IPS DF 6.9 (cell line): ENCODE data around the gene MYO3B.

ENCODE experiments used
- DNase-seq: peaks from one replicate; pipeline ENCODE4 v3.0.0-alpha.2; 2013; ENCODE audit warnings: low read depth, low spot score
- H3K27ac ChIP-seq: one replicate; pipeline ENCODE4 v1.5.1; 2013; ENCODE audit warnings: low read length, control low read depth
- H3K27me3 ChIP-seq: 2 replicates; pipeline ENCODE4 v1.6.1; 2013; ENCODE audit warnings: mild to moderate bottlenecking, low read length; ENCODE audit not compliant: control insufficient read depth, insufficient read depth
- H3K36me3 ChIP-seq: 2 replicates; pipeline ENCODE4 v1.6.1; 2013; ENCODE audit warnings: low read length; ENCODE audit not compliant: control insufficient read depth, insufficient read depth
- H3K4me1 ChIP-seq: 2 replicates; pipeline ENCODE4 v1.6.1; 2013; ENCODE audit warnings: low read length; ENCODE audit not compliant: control insufficient read depth, insufficient read depth
- H3K4me3 ChIP-seq: 2 replicates; pipeline ENCODE4 v1.5.1; 2013; ENCODE audit warnings: mild to moderate bottlenecking, low read length
- H3K9me3 ChIP-seq: 2 replicates; pipeline ENCODE4 v1.6.1; 2013; ENCODE audit warnings: low read length, inconsistent platforms; ENCODE audit not compliant: control insufficient read depth, insufficient read depth
- WGBS: extraction: QIAGEN DNeasy Blood & Tissue Kit; methylation state at CpG from one replicate; pipeline ENCODE4 v1.1.7; 2013; ENCODE audit warnings: mixed read lengths, missing lambda C conversion rate; ENCODE audit not compliant: insufficient read length, insufficient coverage; 5-methylcytosine and 5-hydroxymethylcytosine counted together

The MYO3B gene

DNA sequence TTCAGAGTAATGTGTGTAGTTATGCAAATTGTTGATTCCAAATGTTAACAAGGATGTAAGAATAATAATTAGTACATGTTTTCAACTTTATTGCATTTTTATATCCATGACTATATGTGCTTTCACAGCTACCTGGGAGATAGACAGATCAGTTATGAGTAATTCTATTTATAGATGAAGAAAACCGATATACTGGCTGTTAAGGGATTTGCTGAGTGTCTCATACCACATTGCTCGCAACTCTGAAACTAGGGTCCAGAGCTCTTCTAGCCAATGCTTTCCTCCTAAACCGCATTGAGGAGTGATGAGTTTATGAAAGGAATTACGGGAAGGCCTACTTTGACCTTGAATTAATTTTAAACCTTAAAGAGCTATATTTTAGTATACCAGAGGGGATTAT, 202.3 kb downstream of the MYO3B start:
- H3K4me3 ChIP-seq: no peak overlapping the region
- no CpG with 5 or more reads among the region's 4 CpGs for WGBS
- H3K27ac ChIP-seq: no peak overlapping the region
- H3K36me3 ChIP-seq: no peaks in the 10 kb centered on the region
- no peaks in the 10 kb centered on the region for H3K4me1 ChIP-seq
- H3K9me3 ChIP-seq: no peaks in the 10 kb centered on the region
- DNase-seq: no peak
- H3K27me3 ChIP-seq: no peaks in the 10 kb centered on the region; the same call in 1 of the 2 replicates

DNA sequence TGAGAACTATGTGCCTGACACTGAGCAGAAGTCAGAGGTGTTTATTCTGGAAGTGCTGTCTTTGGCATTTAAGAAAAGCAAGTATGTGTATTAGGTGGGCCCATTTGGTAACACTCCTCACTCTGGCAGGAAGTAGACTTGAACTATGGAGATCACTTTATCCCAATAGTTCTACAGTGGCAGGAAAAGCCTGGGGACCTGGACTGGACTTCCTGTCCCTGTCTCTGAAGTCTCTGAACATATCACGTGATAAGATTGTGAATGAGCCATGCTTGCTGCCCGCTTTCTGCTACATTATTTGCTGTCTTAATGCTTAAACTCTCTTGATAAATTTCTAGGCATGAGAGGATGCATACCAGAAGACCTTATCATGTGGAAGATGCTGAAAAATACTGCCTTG, 203.7 kb downstream of the MYO3B start:
- Histone ChIP-seq H3K27me3 (no peaks in the 10 kb centered on the region; the same call in 1 of the 2 replicates), H3K9me3 (no peaks in the 10 kb centered on the region), H3K4me1 (no peaks in the 10 kb centered on the region), H3K36me3 (no peaks in the 10 kb centered on the region), H3K27ac (no peak overlapping the region), H3K4me3 (no peak overlapping the region)
- no peak for DNase-seq
- no CpG with 5 or more reads among the region's 2 CpGs for WGBS

DNA sequence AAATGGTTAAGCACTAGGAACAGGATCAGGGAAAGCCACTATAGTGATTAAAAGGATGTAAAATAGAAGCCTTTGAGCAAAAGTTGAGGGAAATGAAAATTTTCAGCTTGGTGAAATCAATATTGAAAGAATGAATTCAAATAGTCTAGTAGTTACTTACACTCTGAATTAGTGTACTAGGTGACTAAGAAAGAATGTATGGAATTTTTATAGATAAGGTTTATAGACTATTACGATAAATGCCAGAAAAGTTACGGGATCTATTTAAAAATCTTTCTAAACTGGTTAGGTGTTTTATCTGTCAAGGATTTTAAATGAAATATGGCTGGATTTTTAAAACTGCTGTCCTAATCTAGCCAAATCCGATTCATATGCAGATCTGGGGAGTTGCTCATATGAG, 208.6 kb downstream of the MYO3B start:
- Histone ChIP-seq H3K4me3 (no peak overlapping the region), H3K4me1 (no peaks in the 10 kb centered on the region), H3K27ac (no peak overlapping the region), H3K9me3 (no peaks in the 10 kb centered on the region), H3K27me3 (no peaks in the 10 kb centered on the region; the same call in 1 of the 2 replicates), H3K36me3 (no peaks in the 10 kb centered on the region)
- 100% methylated on average over 2 of the region's 3 CpGs for WGBS
- DNase-seq: no peak

DNA sequence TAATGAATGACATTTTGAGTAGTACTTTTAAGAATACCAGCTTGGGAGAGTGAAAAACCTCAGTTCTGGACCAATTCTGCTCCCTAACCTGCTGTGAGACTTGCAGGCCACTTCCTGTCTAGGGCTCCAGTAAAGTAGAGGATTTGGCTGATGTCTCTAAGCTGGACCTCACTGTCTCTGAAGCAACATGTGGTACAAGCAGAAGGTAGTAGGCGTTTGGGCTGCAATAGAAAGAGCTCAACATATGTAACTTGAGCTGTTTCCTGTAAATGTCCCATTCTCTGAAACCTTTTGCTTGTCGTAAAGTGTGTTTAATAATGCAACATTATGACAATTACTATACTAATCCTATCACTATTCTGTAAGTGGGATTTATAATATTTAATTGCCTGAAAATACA, 213.1 kb downstream of the MYO3B start:
- no peaks in the 10 kb centered on the region for H3K9me3 ChIP-seq
- no peak overlapping the region for H3K27ac ChIP-seq
- no peaks in the 10 kb centered on the region for H3K36me3 ChIP-seq
- H3K4me1 ChIP-seq: no peaks in the 10 kb centered on the region
- no peaks in the 10 kb centered on the region for H3K27me3 ChIP-seq
- DNase-seq: no peak
- no peak overlapping the region for H3K4me3 ChIP-seq
- no CpG with 5 or more reads among the region's 2 CpGs for WGBS

DNA sequence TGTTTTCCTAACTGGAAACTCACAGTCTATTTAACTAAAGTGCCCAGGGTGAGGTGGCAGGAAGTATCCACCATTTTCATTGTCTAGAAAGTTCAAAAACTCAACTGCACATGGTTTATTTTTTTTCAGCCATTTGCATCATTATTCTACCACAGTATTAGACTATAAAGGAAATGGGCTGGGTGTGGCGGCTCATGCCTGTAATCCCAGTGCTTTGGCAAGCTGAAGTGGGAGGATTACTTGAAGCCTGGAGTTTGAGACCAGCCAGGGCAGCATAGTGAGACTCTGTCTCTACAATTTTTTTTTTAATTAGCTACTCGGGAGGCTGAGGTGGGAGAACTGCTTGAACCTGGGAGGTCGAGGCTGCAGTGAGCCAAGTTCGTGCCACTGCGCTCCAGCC, 213.8 kb downstream of the MYO3B start:
- no peak overlapping the region for H3K27ac ChIP-seq
- no peak overlapping the region for H3K4me3 ChIP-seq
- no peaks in the 10 kb centered on the region for H3K36me3 ChIP-seq
- no peaks in the 10 kb centered on the region for H3K27me3 ChIP-seq
- WGBS: no CpG with 5 or more reads among the region's 5 CpGs
- no peaks in the 10 kb centered on the region for H3K9me3 ChIP-seq
- H3K4me1 ChIP-seq: no peaks in the 10 kb centered on the region
- DNase-seq: no peak

DNA sequence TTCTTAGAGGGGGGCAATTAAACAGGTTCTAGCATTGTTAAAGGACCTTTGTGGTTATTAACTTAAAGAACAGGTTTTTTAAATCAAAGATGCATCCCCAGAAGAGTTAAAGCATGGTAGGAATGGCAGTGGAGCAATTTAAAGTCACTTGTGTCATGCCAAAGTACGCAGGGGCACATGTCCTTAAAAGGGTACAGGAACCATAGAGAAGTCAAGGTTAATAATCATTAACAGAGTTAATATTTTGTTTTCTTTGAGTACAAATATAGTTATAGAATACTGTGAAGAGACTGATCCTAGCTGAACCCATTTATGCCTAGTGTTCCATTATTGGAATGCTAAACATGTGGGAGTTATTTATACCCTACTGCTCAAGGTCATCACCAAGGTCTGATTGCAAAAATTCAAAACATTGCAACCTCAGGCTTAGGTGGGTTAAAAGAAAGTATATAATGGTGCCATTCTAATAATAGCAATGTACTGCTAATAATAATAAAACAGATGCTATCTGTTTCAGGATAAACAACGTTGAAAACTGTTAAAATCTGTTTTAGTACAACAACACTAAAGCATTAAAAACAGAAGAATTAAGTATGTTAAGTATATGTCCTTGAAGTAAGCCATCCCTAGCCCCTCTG, 216.0 kb downstream of the MYO3B start:
- no peaks in the 10 kb centered on the region for H3K27me3 ChIP-seq

DNA sequence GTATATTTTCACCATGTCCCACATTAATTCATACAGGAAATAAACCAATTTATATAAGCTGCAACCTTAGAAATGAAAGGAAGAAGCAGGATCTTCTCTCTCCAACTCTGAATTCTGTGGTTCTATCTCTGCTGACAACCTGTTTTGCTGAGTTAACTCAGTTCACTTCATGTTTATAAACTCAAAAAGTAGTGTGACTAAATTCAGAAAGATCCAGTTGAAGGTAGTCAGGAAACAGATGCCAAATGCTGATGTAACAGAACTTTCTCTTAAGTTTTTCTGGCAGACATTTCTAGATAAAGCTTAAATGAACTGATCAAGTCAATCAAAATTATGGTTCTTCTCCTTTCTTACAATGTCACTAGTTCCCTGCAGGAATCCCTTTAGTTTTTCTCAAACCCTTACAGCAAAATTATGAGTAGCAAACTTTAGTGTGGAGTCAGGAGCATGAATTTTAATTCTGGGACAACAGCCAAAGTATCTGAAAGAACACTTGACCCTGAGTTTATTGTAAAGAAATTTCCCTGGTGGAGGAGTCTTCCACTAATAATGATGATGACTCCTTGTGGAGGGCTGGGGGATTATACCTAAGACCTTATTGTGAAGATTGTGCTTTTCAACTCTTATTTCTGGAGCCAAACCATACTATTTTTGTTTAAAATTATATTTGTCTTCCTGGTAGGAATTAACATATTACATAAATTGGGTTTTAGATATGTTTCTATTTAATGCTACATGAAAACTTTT, 216.9 kb downstream of the MYO3B start:
- Histone ChIP-seq H3K4me1 (no peaks in the 10 kb centered on the region), H3K4me3 (no peak overlapping the region), H3K9me3 (no peaks in the 10 kb centered on the region), H3K36me3 (no peaks in the 10 kb centered on the region), H3K27ac (no peak overlapping the region), H3K27me3 (no peaks in the 10 kb centered on the region)
- DNase-seq: no peak

More for the DNA sequence above, 216.0 kb downstream of the MYO3B start:
- no peaks in the 10 kb centered on the region for H3K36me3 ChIP-seq
- no peaks in the 10 kb centered on the region for H3K9me3 ChIP-seq
- WGBS: no CpG with 5 or more reads among the region's 2 CpGs
- no peaks in the 10 kb centered on the region for H3K4me1 ChIP-seq
- no peak overlapping the region for H3K27ac ChIP-seq
- no peak for DNase-seq
- no peak overlapping the region for H3K4me3 ChIP-seq

DNA sequence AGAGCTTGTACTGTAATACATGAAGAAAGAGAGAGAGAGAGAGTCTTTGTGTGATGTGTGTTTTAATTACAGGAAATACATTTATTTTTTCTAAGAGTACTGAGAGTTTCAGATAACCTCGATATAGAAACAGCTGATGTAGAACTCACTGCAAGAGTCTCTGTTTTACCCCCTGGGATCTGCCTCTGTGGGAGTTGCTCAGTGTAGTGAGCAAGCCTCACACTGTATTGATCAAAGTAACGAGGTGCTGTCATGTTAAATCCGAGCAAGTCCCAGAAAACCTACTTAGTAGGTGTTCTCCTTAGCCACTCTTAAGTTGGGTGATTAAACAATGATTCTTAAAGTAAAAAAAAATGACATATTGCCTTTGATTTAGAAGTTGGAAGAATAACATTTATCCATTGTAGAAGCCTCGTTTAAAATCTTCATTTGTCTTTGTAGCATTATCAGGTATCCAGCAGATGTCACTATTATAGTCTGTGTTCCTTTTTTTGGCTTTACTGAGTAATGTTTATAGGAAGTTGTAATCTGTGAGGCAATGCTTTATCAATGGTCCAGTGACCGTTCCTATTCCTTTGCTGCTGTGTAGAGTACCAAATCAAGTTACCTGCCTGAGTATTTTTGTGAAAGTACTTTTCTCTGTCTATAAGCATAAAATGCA, 219.0 kb downstream of the MYO3B start:
- no peak for DNase-seq
- no peaks in the 10 kb centered on the region for H3K4me1 ChIP-seq
- no peak overlapping the region for H3K4me3 ChIP-seq
- H3K9me3 ChIP-seq: no peaks in the 10 kb centered on the region
- H3K36me3 ChIP-seq: no peaks in the 10 kb centered on the region
- no CpG with 5 or more reads among the region's 5 CpGs for WGBS
- H3K27ac ChIP-seq: no peak overlapping the region
- H3K27me3 ChIP-seq: no peaks in the 10 kb centered on the region

DNA sequence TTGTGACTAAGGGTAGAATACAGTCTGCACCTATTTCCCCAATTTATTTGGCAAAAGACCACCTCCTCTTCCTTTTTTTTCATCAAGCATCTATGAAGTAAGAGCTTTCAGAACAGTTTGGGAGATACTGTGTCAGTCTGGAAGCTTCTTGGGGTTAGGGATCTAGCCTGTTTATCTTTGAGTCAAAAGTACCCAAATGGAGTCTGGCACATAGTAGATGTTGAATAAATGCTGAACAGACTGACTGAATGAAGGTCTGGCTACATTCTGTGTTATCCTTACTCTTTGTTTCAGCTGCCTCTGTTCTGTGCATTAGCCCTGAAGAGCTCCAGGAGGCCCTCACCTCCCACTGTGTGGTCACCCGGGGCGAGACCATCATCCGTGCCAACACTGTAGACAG, 223.2 kb downstream of the MYO3B start:
- WGBS: no CpG with 5 or more reads among the region's 3 CpGs
- Histone ChIP-seq H3K27me3 (no peaks in the 10 kb centered on the region), H3K9me3 (no peaks in the 10 kb centered on the region), H3K36me3 (no peaks in the 10 kb centered on the region), H3K4me3 (no peak overlapping the region), H3K27ac (no peak overlapping the region), H3K4me1 (no peaks in the 10 kb centered on the region)
- DNase-seq: no peak

DNA sequence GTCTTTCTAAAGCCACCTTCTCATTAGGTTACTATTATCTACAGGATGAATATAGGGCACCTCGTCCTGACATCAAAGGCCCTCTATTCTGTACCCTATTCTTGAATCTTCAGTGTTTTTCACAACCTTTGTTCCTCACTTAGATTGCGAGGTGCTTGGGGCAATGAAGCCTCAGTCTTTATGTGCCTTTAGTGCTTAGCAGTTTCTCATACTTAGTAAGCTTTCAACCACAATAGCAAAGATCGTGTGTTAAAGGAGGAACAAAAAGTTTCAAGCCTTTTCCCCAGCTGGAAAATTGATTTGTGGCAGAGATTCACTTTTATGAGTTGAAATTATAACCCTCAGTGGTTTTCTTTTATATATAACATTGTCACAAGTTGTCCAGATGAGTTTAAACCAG, 226.9 kb downstream of the MYO3B start:
- no peak overlapping the region for H3K27ac ChIP-seq
- H3K9me3 ChIP-seq: no peaks in the 10 kb centered on the region
- no peaks in the 10 kb centered on the region for H3K27me3 ChIP-seq
- peaks cover 1% of the 10 kb centered on the region; the same call in 1 of the 2 replicates for H3K4me1 ChIP-seq
- DNase-seq: no peak
- no peaks in the 10 kb centered on the region for H3K36me3 ChIP-seq
- no peak overlapping the region for H3K4me3 ChIP-seq
- no CpG with 5 or more reads among the region's 3 CpGs for WGBS
